Eye (tissue), 1 donor: ENCODE measurements around the gene KCNE2.

Experiments
- DNase-seq: peaks from one replicate; pipeline ENCODE4 v3.0.0-alpha.2; 2015

KCNE2 gene, protein sequence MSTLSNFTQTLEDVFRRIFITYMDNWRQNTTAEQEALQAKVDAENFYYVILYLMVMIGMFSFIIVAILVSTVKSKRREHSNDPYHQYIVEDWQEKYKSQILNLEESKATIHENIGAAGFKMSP

DNA sequence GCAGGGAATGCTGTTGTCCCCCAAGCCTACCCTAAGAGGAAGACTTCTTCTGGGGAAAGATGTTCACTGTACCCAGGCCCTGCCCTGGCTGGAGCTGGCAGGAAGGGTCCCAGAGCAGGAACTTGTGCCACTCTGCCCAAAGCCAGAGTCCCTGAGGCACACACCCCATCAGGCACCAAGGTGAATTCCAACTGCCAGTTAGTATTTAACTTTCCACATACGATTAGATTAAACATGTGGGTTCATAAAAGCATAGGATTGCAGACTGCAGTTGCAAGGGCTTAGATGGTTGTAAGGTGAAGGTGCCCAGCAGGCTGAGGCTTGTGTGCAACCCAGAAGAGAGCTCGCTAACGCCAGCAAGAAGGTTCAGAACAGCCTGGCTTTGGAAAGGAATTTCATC is at the start of gene KCNE2:
KCNE2 (plus strand) TSS at position 274 of the 400 bp plus-strand sequence. CDS start 6,473 bp downstream, outside the sequence.
- no peak for DNase-seq

DNA sequence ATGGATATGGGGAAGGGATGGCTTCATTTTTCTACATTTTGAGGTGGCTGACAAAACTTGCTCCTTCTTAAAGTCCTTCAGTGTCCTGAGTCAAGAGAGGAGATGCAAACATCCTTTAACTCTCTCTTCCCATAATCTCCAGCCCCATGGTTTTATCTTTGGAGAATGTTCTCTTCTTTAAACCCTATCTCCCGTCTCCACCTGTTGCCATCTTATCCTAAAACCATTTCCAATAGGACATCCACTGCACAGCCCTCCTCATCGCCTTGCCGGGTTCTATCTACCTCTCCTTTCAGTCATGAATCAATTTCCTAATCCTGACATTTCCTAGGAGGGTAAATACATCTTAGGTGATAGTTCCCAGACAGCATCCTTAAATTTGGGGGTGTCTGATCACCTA is 44.2 kb upstream of the KCNE2 start:
- no peak for DNase-seq

DNA sequence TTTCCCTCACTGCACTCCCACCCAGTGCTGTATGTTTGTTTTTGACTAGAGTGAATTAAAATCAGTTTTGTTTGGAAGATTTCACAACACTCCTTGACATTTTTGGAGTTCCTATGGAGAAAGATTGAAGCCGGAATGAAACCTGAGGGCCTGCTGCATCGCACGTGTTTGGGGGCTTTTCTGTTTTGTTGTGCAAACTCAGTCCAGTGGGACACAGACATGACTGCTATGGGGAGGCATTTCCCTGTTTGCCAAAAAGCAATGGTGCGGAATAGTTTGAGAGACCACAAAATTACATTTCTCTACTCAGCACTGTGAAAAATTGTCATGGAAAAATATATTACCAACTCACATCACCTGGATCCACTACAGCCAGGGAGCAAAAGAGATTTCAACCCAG is 43.8 kb upstream of the KCNE2 start:
- DNase-seq = no peak

DNA sequence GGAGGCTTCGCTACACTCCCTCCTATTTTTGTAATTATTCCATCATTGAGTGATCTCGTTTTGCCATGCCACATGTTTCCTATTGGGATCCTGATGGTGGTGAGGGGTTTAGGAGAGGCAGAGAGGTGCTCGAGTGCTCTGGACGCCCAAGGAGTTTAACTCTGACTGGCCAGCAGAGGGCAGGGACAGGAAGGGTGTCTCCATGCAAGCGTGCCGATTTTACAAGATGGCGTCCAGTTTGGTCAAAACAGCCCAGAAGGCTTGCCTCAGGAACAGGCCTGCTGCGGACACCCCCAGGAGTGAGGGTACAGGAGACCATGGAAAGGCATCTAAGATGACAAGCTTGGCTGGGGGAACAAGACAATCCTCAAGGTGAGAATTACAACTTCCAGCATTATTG is 33.8 kb upstream of the KCNE2 start:
- no peak for DNase-seq

DNA sequence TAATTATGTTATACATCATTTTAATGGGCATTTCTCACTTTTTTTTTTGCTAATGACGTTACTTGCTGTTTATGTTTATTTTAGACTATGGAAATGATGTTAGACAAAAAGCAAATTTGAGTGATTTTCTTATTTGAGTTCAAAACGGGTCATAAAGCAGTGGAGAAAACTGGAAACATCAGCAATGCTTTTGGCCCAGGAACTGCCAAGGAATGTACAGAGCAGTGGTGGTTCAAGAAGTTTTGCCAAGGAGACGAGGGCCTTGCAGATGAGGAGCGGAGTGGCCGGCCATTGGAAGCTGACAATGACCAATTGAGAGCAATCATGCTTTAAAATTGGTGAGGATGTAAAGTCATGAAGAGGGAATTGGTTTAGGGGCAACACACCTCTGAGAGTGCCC is 32.1 kb upstream of the KCNE2 start:
- no peak for DNase-seq

DNA sequence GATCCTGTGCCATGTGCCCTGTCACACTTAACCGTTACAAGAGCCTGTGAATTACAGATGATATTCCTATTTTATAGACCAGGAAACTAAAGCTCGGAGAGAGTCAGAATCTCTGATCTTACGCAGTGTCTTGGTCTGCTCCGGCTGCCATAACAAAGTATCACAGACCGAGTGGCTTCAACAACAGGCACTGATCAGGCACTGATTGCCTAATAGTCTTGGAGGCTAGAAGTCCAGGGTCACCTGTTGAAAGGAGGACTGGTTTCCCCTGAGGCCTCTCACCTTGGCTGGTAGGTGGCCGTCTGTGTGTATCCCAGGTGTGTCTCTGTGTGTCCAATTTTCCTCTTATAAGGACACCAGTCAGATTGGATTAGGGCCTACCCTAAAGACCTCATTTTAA is 31.5 kb upstream of the KCNE2 start:
- no peak for DNase-seq

DNA sequence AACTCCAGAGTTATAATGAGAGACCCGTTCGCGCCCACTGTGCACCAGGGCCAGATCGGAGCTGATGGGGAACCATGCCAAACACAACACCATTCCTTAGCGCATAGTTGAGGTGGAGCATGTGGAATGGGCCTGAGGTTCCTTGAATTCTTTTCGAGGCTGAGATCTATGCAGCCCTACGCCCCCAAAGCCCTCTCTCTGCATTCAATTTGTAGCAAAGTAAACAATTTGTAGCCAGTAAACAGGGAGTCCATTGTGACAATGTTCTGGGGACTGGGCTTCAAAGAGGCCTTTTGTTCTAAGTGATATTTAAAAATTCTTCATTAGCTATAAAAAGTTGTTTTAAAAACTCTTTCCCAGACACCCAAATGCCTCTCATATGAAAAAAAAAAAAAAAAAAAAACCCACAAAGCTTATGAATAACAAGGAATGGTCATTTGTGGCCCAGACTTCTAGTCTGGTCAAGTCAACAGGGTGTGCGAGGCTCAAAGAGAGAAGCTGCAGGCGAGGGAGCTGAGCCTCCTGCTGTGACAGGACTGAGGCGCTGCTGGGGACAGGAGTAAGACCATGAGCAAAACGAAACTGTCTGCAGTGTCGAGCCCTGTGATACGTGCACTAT is 30.6 kb upstream of the KCNE2 start:
- DNase-seq = no peak

DNA sequence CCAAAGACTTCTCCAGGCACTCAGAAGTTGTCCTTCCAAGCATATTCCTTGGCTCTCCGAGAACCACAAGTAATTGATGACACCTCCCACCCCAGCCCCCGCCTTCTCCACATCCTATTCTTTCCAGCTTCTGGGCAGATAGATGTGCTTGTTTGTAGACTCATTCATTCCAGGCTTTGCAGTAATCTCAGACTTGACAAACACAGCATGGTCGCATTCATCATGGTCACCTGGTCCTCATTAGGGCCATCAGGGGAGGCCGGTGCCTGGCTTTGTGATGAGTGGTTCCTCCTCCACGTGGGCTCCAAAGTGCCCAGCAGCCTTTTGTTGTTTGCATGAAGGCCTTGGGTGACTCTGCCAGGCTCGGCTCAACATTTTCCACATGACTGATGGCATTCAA is 28.5 kb upstream of the KCNE2 start:
- peak; percentile 77 for DNase-seq

DNA sequence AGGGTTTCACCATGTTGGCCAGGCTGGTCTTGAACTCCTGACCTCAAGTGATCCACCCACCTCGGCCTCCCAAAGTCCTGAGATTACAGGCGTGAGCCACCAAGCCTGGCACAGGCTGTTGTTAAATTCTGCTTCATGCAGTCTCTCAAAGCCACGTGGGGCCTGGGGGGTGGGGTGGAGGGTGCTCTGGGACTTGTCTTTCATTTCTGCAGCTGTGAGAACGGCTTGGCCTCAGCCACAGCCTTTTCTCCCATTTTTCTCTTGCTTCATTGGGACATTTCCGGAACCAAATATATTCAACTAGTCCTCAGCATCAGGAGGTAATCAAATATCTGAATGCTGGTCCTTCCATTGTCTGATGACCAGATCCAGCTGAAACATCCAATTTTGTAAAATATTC is 27.6 kb upstream of the KCNE2 start:
- DNase-seq = no peak

DNA sequence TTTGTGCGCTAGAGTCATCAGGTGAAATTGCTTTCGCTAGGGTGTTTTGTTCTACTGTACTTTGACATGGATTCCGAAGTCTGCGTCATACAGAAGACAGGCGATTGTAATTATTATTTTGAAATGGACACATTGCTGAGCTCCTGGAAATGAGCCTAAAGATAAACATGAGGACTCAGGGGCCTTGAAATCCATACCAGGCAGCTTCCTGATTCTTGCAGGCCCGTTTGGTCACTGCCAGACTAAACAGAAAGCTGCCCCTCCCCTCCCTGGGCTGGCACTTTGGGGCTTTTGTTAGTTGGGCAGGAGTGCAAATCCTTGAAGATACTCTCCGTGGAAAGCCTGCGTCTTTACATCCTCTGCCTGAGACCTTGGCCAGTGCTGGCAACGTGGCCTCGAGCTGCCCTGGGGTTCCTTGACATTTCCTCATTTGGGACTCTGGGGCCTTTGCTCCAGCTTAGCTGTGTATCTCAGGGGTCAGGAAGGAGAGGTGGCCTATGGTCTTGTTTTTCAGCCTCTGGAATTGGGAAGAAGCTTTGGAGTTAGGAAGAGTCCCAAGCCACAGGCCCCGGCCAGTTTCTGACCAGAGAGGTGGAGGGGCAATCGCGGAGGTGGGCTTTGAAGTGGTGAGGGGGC is 26.9 kb upstream of the KCNE2 start:
- no peak for DNase-seq

DNA sequence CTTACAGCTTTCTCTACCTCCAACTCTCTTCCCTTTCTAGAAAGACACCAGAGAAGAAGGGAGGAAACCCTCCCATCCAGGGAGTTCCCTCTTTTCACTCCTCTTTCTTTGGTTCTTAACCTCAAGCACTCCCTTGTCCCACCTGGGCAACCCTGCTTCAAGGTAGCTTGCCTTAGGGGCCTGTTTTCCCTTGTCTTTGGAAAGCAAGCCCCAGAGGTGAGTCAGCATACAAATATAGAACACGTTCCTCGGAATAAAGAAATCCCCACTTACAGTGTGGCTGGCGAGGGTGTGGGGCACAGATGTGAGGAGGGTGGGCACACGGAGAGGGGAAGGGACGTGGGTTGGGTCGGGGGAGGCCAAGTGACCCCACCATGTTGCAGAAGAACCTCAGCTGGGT is 26.1 kb upstream of the KCNE2 start:
- no peak for DNase-seq

DNA sequence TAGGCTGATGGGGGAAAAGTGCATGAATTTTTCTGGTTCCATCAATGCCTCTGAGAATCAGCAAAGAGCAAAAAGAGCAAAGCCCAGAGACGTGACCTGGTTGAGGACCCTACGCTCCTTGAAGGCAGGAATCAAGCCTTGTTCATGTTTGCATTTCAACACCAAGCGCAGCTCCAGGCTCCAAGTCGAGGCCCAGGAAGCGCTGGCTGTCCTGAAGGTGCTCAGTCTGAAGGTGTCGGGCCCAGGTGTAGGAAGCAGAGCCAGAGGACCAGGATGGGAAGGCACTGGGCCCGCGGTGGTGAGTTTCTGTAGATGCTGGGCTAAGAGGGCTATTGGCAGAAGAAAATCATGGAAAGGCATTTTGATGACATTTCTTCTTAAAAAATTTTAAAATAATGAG is 25.6 kb upstream of the KCNE2 start:
- DNase-seq = no peak

DNA sequence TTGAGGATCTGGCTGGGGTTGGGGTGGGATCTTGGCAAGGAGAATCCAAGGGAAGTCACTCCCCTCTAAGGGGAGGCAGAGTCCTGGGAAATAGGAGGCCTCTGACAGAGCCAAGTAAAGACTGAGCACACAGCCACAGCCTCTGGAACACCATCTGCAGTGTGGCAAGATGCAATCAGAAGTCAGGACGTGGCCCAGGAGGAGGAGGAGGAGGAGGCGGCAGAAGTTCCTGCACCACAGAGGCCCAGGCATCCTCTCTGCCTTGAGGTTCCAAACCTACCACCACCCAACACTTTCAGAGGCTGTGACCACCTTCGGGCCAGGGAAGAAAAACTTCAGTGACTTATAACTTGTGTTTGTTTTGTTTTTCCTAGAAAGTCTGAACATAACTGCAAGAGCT is 23.7 kb upstream of the KCNE2 start:
- DNase-seq = no peak

DNA sequence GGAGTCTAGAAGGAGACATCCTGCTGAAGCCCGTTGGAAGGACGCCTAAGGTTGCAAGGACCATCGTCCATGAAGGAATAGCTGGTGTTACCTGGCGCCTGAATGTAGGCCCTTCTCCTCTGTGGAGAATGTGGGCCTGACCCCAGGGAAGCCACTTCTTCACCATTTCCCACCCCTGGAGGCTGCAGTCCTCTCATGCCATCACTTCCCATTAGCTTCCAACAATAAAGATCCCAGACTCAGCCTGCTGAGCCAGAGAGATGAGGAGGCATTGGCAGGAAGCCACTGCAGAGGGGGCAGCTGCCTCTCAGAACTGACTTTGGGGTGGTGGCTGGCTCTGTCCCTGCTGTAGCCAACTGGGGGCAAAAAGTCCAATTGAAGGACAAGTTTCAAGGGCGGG is 21.3 kb upstream of the KCNE2 start:
- peak; percentile 88 for DNase-seq

DNA sequence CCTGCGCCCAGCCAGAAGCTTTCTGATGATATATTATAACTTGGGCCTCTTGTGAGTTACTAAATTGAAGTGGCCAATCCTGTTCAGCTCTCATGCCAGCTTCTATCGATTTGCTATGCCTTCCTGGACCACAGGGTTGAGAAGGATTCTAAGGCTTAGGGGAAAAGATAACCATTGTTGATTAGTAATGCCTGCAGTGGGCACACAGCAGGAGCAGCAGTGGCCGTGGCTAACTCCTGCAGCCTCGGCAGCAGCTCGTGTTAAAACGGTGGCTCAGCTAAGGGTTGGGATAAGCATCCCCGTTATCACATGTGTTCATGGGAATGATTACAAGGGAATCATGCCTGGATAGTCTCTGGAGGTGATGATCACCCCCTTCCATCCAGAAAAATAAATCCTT is 20.5 kb upstream of the KCNE2 start:
- no peak for DNase-seq

DNA sequence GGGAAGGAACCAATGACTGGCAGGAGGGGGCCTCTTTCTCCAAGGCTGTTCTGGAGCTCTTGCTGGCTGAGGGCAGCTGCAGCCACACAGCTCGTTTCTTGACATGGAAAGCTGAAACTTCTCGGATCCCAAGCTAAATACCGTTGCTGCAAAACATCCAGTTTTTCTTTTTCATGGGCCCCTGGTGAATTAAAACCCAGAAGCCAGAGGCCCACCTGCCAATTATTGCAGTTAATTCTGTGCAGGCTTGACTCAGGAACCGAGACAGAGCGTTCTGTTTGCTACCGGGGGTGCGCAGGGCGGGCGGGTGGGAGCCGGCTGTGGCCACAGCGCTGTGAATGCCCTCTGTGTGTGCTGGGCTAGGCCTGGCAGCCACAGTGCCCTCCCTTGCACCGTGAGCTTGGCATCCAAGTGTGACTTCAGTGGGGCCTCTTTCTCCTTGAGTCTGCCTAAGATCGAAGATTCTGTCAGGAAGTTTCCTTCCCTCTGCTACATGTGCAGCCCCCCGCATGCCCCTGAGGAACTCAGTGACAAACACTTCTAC is 19.9 kb upstream of the KCNE2 start:
- DNase-seq = no peak

DNA sequence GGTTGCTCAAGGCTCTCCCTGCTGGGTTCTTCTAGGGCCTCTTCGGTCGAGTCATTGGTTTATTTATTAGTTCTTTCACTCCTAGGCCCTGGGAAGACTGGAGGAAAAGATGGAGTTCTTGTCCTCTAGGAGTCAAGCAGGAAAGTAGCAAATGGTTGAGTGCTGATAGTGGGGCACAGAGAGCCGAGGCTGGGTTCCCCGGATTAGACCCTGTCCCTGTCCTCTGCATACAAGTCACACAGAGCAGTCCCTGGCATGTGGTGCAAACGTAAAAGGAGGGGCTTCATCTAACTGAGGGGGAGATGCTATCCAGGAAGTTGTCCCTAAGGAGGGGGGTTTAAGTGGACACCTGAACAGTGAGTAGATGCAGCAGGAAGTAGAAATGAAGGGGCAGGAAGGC is 19.2 kb upstream of the KCNE2 start:
- DNase-seq = no peak

DNA sequence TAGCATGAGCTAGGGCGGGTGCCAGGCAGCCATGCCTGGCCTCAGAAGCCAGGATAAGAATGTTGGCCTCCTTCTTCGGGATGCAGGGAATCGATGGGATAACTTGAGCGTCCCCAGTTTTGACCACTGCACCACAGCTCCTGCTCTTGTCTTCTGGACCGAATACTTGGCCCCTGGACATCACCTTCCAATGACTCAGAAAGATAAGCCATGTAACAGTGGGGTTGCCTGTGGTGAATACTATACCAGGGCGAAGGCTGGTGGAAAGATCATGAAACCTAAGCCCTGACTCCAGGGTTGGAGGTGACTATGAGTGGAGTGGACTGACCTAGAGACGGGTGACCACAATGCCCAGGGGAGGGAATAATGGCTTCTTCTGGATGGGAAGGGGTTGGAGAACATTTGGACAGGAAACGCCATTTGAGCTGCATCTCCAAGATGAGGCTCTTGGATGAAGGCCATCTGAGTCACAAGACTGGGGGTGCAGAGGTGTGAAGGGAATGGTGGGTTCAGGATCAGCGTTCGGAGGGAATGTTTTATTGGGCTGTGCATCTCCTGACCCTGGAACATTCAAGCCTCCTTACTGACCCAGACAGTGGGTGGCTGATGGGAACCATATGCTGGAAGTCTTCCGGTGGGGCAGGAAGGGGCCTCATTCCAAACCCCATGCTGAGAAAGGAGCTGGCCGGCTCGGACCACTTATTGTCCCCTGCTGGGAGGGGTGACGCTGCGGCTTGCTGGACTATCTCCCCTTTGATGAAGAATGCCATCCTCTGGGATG is 18.5 kb upstream of the KCNE2 start:
- no peak for DNase-seq

DNA sequence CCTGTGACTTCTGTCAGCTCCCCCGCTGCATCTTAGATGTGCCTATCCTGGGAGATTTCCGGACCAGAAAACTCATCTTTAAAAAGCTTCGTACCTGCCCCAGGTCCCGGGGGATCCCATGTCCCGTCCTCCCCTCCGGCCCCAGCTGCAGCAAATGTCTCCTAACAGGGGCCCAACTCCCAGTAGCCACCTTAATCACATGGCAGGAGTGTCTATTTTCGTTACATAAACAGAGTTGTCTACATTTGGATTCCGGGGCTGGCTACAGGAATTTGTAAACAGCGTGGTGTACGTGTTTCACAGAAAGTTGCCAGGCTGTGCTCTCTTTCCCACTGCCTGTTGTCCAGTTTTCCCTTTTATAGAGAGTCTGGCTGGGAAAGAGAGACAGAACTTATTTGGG is 17.9 kb upstream of the KCNE2 start:
- DNase-seq = no peak

DNA sequence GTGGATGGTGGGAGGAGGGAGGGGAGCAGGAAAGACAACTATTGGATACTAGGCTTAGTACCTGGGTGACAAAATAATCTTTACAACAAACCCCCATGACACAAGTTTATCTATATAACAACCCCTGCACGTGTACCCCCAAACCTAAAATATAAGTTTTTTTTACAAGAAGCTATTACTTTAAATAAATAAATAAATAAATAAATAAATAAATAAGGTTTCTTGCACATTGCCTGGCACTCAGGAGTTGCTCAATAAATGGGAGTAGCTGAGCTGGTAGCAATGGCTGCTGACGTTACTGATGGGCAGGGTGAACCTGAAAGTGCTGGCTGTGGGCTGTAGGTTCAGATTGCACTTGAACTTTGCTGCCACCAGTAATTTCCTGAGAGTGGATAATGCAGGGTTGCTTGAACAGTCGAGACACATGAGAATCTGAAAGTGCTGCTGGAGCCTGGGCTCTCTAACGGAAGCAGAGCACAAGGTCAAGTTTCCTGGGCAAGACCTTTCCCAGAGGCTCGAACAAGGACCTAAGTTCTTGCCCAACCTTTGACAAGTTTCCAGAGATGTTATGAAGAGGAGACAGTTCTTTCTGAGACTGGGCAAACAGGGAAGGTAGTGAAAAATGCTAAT is 14.8 kb upstream of the KCNE2 start:
- DNase-seq = no peak

DNA sequence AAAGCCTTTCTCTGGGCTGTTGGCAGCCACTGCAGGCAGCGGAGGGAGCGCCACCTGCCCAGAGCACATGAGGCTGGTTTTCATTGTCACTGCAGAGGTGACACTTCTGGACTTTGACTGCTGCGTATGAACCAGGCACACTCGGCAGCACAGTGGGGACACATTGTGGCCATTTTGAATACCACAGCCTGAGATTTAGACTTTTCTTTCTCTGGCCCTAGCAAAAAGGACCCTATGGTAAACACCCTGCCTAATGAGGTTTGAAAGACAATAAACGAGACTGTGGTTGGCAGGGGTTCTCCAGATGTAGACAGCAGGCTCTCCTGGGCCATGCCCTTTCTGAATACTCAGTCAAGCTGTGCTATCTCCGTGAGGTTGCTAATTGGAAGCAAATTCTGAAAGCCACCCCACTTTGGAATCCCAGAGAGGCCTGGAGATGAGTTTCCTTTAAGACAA is 12.0 kb upstream of the KCNE2 start:
- DNase-seq = peak; percentile 88

DNA sequence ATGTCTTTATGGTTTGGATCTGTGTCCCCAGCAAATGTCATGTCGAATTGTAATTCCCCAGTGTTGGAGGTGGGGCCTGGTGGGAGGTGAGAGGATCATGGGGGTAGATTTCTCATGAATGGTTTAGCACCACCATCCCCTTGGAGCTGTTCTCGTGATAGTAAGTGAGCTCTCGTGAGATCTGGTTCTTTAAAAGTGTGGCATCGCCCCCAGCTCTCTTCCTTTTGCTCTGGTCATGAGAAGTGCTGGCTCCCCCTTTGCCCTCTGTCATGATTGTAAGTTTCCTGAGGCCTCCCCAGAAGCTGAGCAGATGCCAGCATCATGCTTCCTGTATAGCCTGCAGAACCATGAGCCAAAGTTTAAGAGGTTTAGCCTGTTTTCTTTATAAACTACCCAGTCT is 11.2 kb upstream of the KCNE2 start:
- no peak for DNase-seq

DNA sequence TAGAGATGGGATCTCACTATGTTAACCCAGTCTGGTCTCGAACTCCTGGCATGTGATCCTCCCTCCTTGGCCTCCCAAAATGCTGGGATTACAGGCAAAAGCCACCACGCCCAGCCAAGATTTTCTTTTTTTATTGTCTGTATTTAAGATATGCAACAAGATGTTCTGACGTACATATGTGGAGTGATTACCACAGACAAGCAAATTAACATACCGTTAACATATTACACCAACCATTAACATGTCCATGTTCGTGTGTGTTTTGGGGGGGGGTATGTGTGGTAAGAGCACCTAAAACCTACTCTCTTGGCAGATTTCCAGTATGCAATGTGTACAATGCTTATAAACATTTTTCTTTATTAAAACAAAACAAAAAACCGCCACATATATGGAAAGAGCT is 10.6 kb upstream of the KCNE2 start:
- no peak for DNase-seq
